DOHH2 (cell line): Measurements from ENCODE around the gene STPG1.

Experiments
- H3F3A ChIP-seq: fragments of 200-600 bp; sonication (generic), shearing (Covaris generic); 2 replicates; pipeline ENCODE4 v1.6.0; 2016; ENCODE audit warnings: antibody characterized with exemption, mild to moderate bottlenecking; ENCODE audit not compliant: control insufficient read depth, insufficient read depth
- H3K27ac ChIP-seq: fragments of 200-600 bp; sonication (generic); 2 replicates; pipeline ENCODE4 v1.5.1; 2014; ENCODE audit warnings: low read depth, mild to moderate bottlenecking, low read length, moderate library complexity
- H3K27me3 ChIP-seq: fragments of 200-600 bp; sonication (generic); 2 replicates; pipeline ENCODE4 v1.6.1; 2014; ENCODE audit warnings: mild to moderate bottlenecking, low read length, mixed read lengths; ENCODE audit not compliant: control insufficient read depth
- H3K36me3 ChIP-seq: fragments of 200-600 bp; sonication (generic); 2 replicates; pipeline ENCODE4 v1.6.1; 2014; ENCODE audit warnings: mild to moderate bottlenecking, low read length, moderate library complexity, mixed read lengths; ENCODE audit not compliant: control insufficient read depth
- H3K4me1 ChIP-seq: fragments of 200-600 bp; sonication (generic); 2 replicates; pipeline ENCODE4 v1.6.1; 2014; ENCODE audit warnings: mild to moderate bottlenecking, low read length, mixed read lengths; ENCODE audit not compliant: control insufficient read depth
- H3K4me2 ChIP-seq: fragments of 200-600 bp; sonication (generic); 2 replicates; pipeline ENCODE4 v1.6.0; 2014; ENCODE audit warnings: mild to moderate bottlenecking, low read length, moderate library complexity
- H3K4me3 ChIP-seq: fragments of 200-600 bp; sonication (generic); 2 replicates; pipeline ENCODE4 v1.5.1; 2014; ENCODE audit warnings: mild to moderate bottlenecking, low read length, mixed read lengths
- H3K79me2 ChIP-seq: fragments of 200-600 bp; sonication (generic); 2 replicates; pipeline ENCODE4 v1.6.1; 2014; ENCODE audit warnings: mild to moderate bottlenecking, low read length, mixed read lengths; ENCODE audit not compliant: control insufficient read depth
- H3K9me2 ChIP-seq: fragments of 200-600 bp; sonication (generic); replicated peaks from 2 replicates; pipeline ENCODE4 v1.6.1; 2014; ENCODE audit warnings: mild to moderate bottlenecking, low read length, mixed read lengths; ENCODE audit not compliant: control insufficient read depth
- H3K9me3 ChIP-seq: fragments of 200-600 bp; sonication (generic); 2 replicates; pipeline ENCODE4 v1.6.1; 2014; ENCODE audit warnings: antibody characterized with exemption, low read length, mixed read lengths; ENCODE audit not compliant: control insufficient read depth, insufficient read depth
- H4K20me1 ChIP-seq: fragments of 200-600 bp; sonication (generic); 2 replicates; pipeline ENCODE4 v1.6.0; 2014; ENCODE audit warnings: low read depth, mild to moderate bottlenecking, antibody characterized with exemption, low read length, moderate library complexity; ENCODE audit not compliant: control insufficient read depth, insufficient read depth
- CTCF ChIP-seq: fragments of 200-600 bp; sonication (generic); IDR thresholded peaks from one replicate; pipeline ENCODE4 v1.5.1; 2014; ENCODE audit warnings: antibody characterized with exemption, mild to moderate bottlenecking, low read depth, low read length; ENCODE audit not compliant: poor library complexity, severe bottlenecking
- EZH2phosphoT487 ChIP-seq: fragments of 200-600 bp; sonication (generic); IDR thresholded peaks from 2 replicates; pipeline ENCODE4 v1.6.1; 2017; ENCODE audit warnings: borderline replicate concordance, mild to moderate bottlenecking, antibody characterized with exemption, low read length, moderate library complexity, mixed read lengths

STPG1 gene

GRCh38 chr1:24344090-24344742 lies 69.4 kb downstream of the STPG1 start:
- no peaks in the 10 kb centered on the region for H3K9me2 ChIP-seq
- H3K27me3 ChIP-seq: no peaks in the 10 kb centered on the region
- H3K9me3 ChIP-seq: no peaks in the 10 kb centered on the region
- TF ChIP-seq CTCF (no peak), EZH2phosphoT487 (no peak)
- H4K20me1 ChIP-seq: no peaks in the 10 kb centered on the region
- no peak overlapping the region for H3K4me3 ChIP-seq
- no peak overlapping the region for H3K4me2 ChIP-seq
- no peaks in the 10 kb centered on the region for H3K79me2 ChIP-seq
- H3K36me3 ChIP-seq: no peaks in the 10 kb centered on the region
- H3K4me1 ChIP-seq: 0 out of 2 replicates have a peak, but pooled peaks cover 5% of the 10 kb centered on the region
- no peaks in the 10 kb centered on the region for H3F3A ChIP-seq
- no peak overlapping the region for H3K27ac ChIP-seq

- Histone ChIP-seq H3K9me2 (no peaks in the 10 kb centered on the region), H3K79me2 (no peaks in the 10 kb centered on the region)
Observed at GRCh38 chr1:24343412-24344089, 70.0 kb downstream of the STPG1 start.

GRCh38 chr1:24341260-24341659 lies 72.3 kb downstream of the STPG1 start:
- no peak overlapping the region for H3K4me2 ChIP-seq

More at GRCh38 chr1:24343412-24344089, 70.0 kb downstream of the STPG1 start:
- H3K9me3 ChIP-seq: no peaks in the 10 kb centered on the region
- H3K4me2 ChIP-seq: no peak overlapping the region
- H3K36me3 ChIP-seq: no peaks in the 10 kb centered on the region
- no peak for TF ChIP-seq EZH2phosphoT487
- no peak for TF ChIP-seq CTCF
- no peak overlapping the region for H3K27ac ChIP-seq
- H3F3A ChIP-seq: no peaks in the 10 kb centered on the region
- no peaks in the 10 kb centered on the region for H4K20me1 ChIP-seq
- no peaks in the 10 kb centered on the region for H3K27me3 ChIP-seq
- H3K4me3 ChIP-seq: no peak overlapping the region
- 0 out of 2 replicates have a peak, but pooled peaks cover 5% of the 10 kb centered on the region for H3K4me1 ChIP-seq

More at GRCh38 chr1:24341260-24341659, 72.3 kb downstream of the STPG1 start:
- H3K36me3 ChIP-seq: no peaks in the 10 kb centered on the region
- H3K27ac ChIP-seq: no peak overlapping the region
- H3K4me3 ChIP-seq: no peak overlapping the region
- H3F3A ChIP-seq: no peaks in the 10 kb centered on the region
- no peak for TF ChIP-seq CTCF
- TF ChIP-seq EZH2phosphoT487: no peak
- H3K9me3 ChIP-seq: no peaks in the 10 kb centered on the region
- H4K20me1 ChIP-seq: no peaks in the 10 kb centered on the region
- no peaks in the 10 kb centered on the region for H3K9me2 ChIP-seq
- no peaks in the 10 kb centered on the region; the same call in 1 of the 2 replicates for H3K27me3 ChIP-seq
- peaks cover 8% of the 10 kb centered on the region; the same call in 1 of the 2 replicates for H3K4me1 ChIP-seq
- H3K79me2 ChIP-seq: no peaks in the 10 kb centered on the region
